Measurements from ENCODE around the gene SMARCC1.

- no peak for TF ChIP-seq CTCF (IDR thresholded peaks at IDR 0.05 in 8 of 11, conservative IDR thresholded peaks at IDR 0.05 in 3 of 11)
- no peak for TF ChIP-seq POLR2AphosphoS5 (IDR thresholded peaks at IDR 0.05)
- no peak for TF ChIP-seq POLR2A (IDR thresholded peaks at IDR 0.05)
Observed at GRCh38 chr3:47772788-47773187, 8.9 kb downstream of the SMARCC1 start.

Measured in spleen (tissue), 7 donors.